ENCODE measurements around the gene ELOA. TPM values are rescaled to one million over a fixed set of nuclear protein-coding genes. Genes with fewer than 3 reads are reported as not detected.

ELOA gene
- 16.8 and 19.6 TPM in 2 replicates for total RNA-seq

DNA sequence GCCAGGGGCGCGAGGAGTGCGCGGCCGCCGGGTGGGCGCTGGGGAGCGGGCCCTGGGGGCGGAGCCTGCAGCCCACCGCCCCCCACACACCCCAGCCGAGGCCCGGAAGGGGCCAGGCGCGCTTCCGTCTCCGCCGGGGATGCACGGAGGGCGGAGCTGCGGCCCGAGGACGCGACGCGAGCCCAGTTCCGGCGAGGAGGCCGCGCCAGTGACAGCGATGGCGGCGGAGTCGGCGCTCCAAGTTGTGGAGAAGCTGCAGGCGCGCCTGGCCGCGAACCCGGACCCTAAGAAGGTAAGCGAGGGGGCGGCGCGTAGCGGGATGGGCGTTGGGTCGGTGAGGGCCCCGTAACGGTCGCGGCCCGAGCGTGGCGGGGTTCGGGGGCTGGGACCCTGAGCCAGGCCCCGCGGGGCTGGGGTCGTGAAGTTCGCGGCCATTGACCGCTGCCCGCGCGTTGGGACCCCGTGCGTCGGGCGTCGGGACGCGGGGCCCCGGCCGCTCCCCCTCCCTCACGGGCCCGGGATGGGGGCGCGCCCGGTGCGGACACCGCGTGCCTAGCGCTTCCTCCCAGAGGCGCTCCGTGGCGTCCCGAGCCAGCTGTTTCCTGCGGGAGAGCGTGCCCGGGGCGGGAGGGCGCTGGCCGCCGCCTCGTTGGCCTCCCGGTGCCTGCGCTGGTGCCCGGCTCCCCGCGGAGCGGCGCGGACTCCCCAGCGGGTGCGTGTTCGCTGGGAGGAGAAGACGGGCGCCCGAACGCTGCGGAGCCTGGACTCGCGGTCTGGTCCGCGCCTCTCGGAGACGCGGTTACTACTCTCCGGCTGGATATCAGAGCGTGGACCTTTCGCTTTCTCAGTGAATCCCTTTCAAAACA is at the start of gene ELOA:
Gene ELOA, plus strand, starts transcription at position 185 of the 866 bp plus-strand sequence. Its CDS starts 33 bp downstream, at position 218.
- TF ChIP-seq, protein P1, sequence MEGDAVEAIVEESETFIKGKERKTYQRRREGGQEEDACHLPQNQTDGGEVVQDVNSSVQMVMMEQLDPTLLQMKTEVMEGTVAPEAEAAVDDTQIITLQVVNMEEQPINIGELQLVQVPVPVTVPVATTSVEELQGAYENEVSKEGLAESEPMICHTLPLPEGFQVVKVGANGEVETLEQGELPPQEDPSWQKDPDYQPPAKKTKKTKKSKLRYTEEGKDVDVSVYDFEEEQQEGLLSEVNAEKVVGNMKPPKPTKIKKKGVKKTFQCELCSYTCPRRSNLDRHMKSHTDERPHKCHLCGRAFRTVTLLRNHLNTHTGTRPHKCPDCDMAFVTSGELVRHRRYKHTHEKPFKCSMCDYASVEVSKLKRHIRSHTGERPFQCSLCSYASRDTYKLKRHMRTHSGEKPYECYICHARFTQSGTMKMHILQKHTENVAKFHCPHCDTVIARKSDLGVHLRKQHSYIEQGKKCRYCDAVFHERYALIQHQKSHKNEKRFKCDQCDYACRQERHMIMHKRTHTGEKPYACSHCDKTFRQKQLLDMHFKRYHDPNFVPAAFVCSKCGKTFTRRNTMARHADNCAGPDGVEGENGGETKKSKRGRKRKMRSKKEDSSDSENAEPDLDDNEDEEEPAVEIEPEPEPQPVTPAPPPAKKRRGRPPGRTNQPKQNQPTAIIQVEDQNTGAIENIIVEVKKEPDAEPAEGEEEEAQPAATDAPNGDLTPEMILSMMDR (IDR thresholded peaks at IDR 0.05; ENCODE audit: insufficient read depth, low read length, severe bottlenecking): no peak
- FAIRE-seq (no peak), DNase-seq (ENCODE audit: low read depth) (peak; percentile 27)

DNA sequence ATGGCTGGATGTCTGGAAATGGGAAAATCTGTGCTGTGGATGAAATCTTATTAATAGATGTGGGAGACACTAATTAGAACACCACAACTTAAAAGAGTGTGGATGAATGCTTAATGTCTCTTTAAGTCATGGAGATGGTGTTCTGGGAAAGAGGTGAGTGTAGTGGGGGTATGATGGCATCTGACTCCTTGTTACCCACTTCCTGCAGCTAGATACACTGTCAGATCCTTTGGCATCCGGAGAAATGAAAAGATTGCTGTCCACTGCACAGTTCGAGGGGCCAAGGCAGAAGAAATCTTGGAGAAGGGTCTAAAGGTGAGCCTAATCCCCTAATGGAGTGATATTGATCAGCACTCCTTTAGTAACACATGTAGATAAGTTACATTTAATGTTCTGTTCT is 49.7 kb upstream of the ELOA start:
- H3K4me3 ChIP-seq (ENCODE audit: low read depth, low read length): no peak overlapping the region
- H3K27me3 ChIP-seq (ENCODE audit: control insufficient read depth, insufficient read depth, low read length): no peaks in the 10 kb centered on the region
- DNase-seq (ENCODE audit: low read depth): no peak
- FAIRE-seq: no peak
- TF ChIP-seq, protein P1 (IDR thresholded peaks at IDR 0.05; ENCODE audit: insufficient read depth, low read length, severe bottlenecking): no peak
- H3K36me3 ChIP-seq (ENCODE audit: control insufficient read depth, insufficient read depth, low read length): peaks cover 29% of the 10 kb centered on the region

More for the DNA sequence above, at the start of gene ELOA:
- no peaks in the 10 kb centered on the region for H3K27me3 ChIP-seq (ENCODE audit: control insufficient read depth, insufficient read depth, low read length)
- H3K4me3 ChIP-seq (ENCODE audit: low read depth, low read length): peak within 1 kb of the TSS; percentile 87
- H3K36me3 ChIP-seq (ENCODE audit: control insufficient read depth, insufficient read depth, low read length): peaks cover 1% of the 10 kb centered on the region

DNA sequence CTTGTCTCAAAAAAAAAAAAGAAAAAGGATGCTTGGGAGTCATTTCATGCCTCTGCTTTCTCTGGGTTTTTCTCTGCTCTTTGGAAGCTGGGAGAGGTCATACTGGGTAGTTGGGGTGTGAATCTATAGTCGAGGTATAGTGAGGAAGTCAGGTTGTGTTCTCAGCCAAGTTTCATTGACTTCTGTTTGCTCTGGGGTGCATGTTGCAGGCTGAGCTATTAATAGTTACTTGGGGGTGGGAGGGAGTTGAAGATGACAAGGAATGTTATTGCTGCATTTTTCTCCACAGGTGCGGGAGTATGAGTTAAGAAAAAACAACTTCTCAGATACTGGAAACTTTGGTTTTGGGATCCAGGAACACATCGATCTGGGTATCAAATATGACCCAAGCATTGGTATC is 48.9 kb upstream of the ELOA start:
- no peak overlapping the region for H3K4me3 ChIP-seq (ENCODE audit: low read depth, low read length)
- H3K27me3 ChIP-seq (ENCODE audit: control insufficient read depth, insufficient read depth, low read length): no peaks in the 10 kb centered on the region
- TF ChIP-seq, protein P1 (IDR thresholded peaks at IDR 0.05; ENCODE audit: insufficient read depth, low read length, severe bottlenecking): no peak
- no peak for DNase-seq (ENCODE audit: low read depth)
- H3K36me3 ChIP-seq (ENCODE audit: control insufficient read depth, insufficient read depth, low read length): peaks cover 32% of the 10 kb centered on the region
- no peak for FAIRE-seq

- FAIRE-seq (no peak), DNase-seq (ENCODE audit: low read depth) (no peak)
- Histone ChIP-seq H3K4me3 (ENCODE audit: low read depth, low read length) (no peak overlapping the region), H3K27me3 (ENCODE audit: control insufficient read depth, insufficient read depth, low read length) (no peaks in the 10 kb centered on the region), H3K36me3 (ENCODE audit: control insufficient read depth, insufficient read depth, low read length) (peaks cover 40% of the 10 kb centered on the region)
- TF ChIP-seq, protein P1 (IDR thresholded peaks at IDR 0.05; ENCODE audit: insufficient read depth, low read length, severe bottlenecking): no peak
Measured at GRCh38 chr1:23695667-23696066, 47.6 kb upstream of the ELOA start.

GRCh38 chr1:23696335-23696989 is 46.8 kb upstream of the ELOA start:
- DNase-seq (ENCODE audit: low read depth): no peak
- Histone ChIP-seq H3K4me3 (ENCODE audit: low read depth, low read length) (no peak overlapping the region), H3K27me3 (ENCODE audit: control insufficient read depth, insufficient read depth, low read length) (no peaks in the 10 kb centered on the region), H3K36me3 (ENCODE audit: control insufficient read depth, insufficient read depth, low read length) (peaks cover 44% of the 10 kb centered on the region)
- FAIRE-seq: no peak
- TF ChIP-seq, protein P1 (IDR thresholded peaks at IDR 0.05; ENCODE audit: insufficient read depth, low read length, severe bottlenecking): no peak

All from bronchial epithelial cell (primary cell).